BLaER1 (cell line): ENCODE data around the gene TRIM48.
"Not testable (repeated sequence)": the region's sequence is repeated elsewhere in the genome, so short reads cannot be mapped to it uniquely, and the experiment has no call there.

ENCODE experiments used
- H3K27ac ChIP-seq: shearing (Covaris generic); formaldehyde crosslinking; 2 replicates; pipeline ENCODE4 v1.8.1; 2022
- H3K27me3 ChIP-seq: shearing (Covaris generic); formaldehyde crosslinking; 2 replicates; pipeline ENCODE4 v1.8.1; 2022
- H3K36me3 ChIP-seq: shearing (Covaris generic); formaldehyde crosslinking; 2 replicates; pipeline ENCODE4 v1.8.1; 2022
- H3K4me1 ChIP-seq: shearing (Covaris generic); formaldehyde crosslinking; 2 replicates; pipeline ENCODE4 v1.8.1; 2022
- H3K4me2 ChIP-seq: shearing (Covaris generic); formaldehyde crosslinking; 2 replicates; pipeline ENCODE4 v1.8.1; 2022
- H3K4me3 ChIP-seq: shearing (Covaris generic); formaldehyde crosslinking; 2 replicates; pipeline ENCODE4 v1.8.1; 2022
- H3K9ac ChIP-seq: shearing (Covaris generic); formaldehyde crosslinking; 2 replicates; pipeline ENCODE4 v1.8.1; 2022
- H3K9me3 ChIP-seq: shearing (Covaris generic); formaldehyde crosslinking; 2 replicates; pipeline ENCODE4 v1.8.1; 2022
- H4K20me1 ChIP-seq: shearing (Covaris generic); formaldehyde crosslinking; 2 replicates; pipeline ENCODE4 v1.8.1; 2022
- Cebpa-rat ChIP-seq: shearing (Covaris generic); IDR thresholded peaks from 2 replicates; pipeline ENCODE4 v1.8.1; 2022

The TRIM48 gene, protein sequence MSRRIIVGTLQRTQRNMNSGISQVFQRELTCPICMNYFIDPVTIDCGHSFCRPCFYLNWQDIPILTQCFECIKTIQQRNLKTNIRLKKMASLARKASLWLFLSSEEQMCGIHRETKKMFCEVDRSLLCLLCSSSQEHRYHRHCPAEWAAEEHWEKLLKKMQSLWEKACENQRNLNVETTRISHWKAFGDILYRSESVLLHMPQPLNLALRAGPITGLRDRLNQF

GRCh38 chr11:55261855-55262254 is at the start of gene TRIM48:
Gene TRIM48, plus strand, starts transcription at chr11:55262155. Its CDS starts 113 bp downstream, at chr11:55262268.
- H3K9ac ChIP-seq, H3K27me3 ChIP-seq, H3K4me1 ChIP-seq, H4K20me1 ChIP-seq, H3K4me3 ChIP-seq, H3K4me2 ChIP-seq, H3K9me3 ChIP-seq, H3K36me3 ChIP-seq, H3K27ac ChIP-seq: not testable (repeated sequence)

DNA sequence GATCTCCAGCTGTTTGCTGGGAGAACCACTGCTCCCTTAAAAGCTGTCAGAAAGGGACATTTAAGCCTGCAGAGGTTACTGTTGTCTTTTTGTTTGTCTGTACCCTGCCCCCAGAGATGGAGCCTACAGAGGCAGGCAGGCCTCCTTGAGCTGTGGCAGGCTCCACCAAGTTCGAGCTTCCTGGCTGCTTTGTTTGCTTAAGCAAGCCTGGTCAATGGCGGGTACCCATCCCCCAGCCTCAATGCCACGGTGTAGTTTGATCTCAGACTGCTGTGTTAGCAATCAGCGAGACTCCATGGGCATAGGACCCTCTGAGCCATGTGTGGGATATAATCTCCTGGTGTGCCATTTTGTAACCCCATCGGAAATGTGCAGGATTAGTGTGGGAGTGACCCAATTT is 23.6 kb upstream of the TRIM48 start:
- H4K20me1 ChIP-seq, H3K4me2 ChIP-seq, H3K9me3 ChIP-seq, H3K4me3 ChIP-seq, H3K27ac ChIP-seq, H3K4me1 ChIP-seq, H3K27me3 ChIP-seq, H3K9ac ChIP-seq, H3K36me3 ChIP-seq: not testable (repeated sequence)

DNA sequence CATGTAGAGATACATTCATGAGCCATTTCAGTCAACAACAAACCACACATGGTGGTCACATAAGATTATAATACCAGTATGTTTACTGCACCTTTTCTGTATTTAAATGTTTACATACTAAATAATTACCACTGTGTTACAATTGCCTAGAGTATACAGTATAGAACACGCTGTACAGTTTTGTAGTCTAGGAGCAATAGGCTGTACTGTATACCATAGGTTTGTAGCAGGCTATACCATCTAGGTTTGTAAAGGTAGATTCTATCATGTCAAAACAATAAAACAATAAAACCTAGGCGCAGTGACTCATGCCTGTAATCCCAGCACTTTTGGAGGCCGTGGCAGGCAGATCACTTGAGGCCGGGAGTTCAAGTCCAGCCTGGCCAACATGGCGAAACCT is 1.1 kb downstream of the TRIM48 start:
- Histone ChIP-seq H4K20me1 (no peaks in the 10 kb centered on the region), H3K27me3 (no peaks in the 10 kb centered on the region), H3K9ac (no peak overlapping the region), H3K4me1 (no peaks in the 10 kb centered on the region), H3K9me3 (no peaks in the 10 kb centered on the region), H3K4me3 (no peak overlapping the region), H3K4me2 (no peak overlapping the region), H3K36me3 (no peaks in the 10 kb centered on the region), H3K27ac (no peak overlapping the region)
- TF ChIP-seq Cebpa-rat = no peak
